Urothelium cell line (cell line): ENCODE measurements around the gene CASTOR2.
"Not testable (repeated sequence)": the region's sequence is repeated elsewhere in the genome, so short reads cannot be mapped to it uniquely, and the experiment has no call there.

ENCODE experiments used
- DNase-seq: peaks from one replicate; pipeline ENCODE4 v3.0.0; 2011; ENCODE audit warnings: low spot score, mixed read lengths
- FAIRE-seq: peaks from 2 replicates; lab custom pipeline; 2011; peaks lifted over from hg19 to GRCh38; lab: Jason Lieb, UNC

The CASTOR2 gene

GRCh38 chr7:74993121-74993520, 28.6 kb downstream of the CASTOR2 start:
- FAIRE-seq (no peak), DNase-seq (no peak)

GRCh38 chr7:74994869-74995543, 30.5 kb downstream of the CASTOR2 start:
- DNase-seq, FAIRE-seq: not testable (repeated sequence)

GRCh38 chr7:74996361-74996760, 31.9 kb downstream of the CASTOR2 start:
- DNase-seq, FAIRE-seq: not testable (repeated sequence)

GRCh38 chr7:74997811-74998210, 33.3 kb downstream of the CASTOR2 start:
- not testable (repeated sequence) for FAIRE-seq, DNase-seq

- FAIRE-seq: not testable (repeated sequence)
These were observed 36.9 kb downstream of the CASTOR2 start for GRCh38 chr7:75001356-75001755.

GRCh38 chr7:75010036-75010435, 45.5 kb downstream of the CASTOR2 start:
- FAIRE-seq (no peak), DNase-seq (no peak)

More at GRCh38 chr7:75001356-75001755, 36.9 kb downstream of the CASTOR2 start:
- DNase-seq: not testable (repeated sequence)

- FAIRE-seq: no peak
These were observed 53.3 kb downstream of the CASTOR2 start for GRCh38 chr7:75017832-75018231.

GRCh38 chr7:75018570-75019364, 54.3 kb downstream of the CASTOR2 start:
- DNase-seq (no peak), FAIRE-seq (no peak)

More at GRCh38 chr7:75017832-75018231, 53.3 kb downstream of the CASTOR2 start:
- no peak for DNase-seq

GRCh38 chr7:75019800-75020199, 55.3 kb downstream of the CASTOR2 start:
- DNase-seq (no peak), FAIRE-seq (no peak)

- FAIRE-seq: no peak
- DNase-seq: no peak
These were observed 60.4 kb downstream of the CASTOR2 start for GRCh38 chr7:75024922-75025321.

- FAIRE-seq (no peak), DNase-seq (no peak)
These were observed 63.8 kb downstream of the CASTOR2 start for GRCh38 chr7:75028299-75028698.

- DNase-seq (no peak), FAIRE-seq (no peak)
These were observed 68.6 kb downstream of the CASTOR2 start for GRCh38 chr7:75033064-75033463.

- DNase-seq (no peak), FAIRE-seq (no peak)
These were observed 69.3 kb downstream of the CASTOR2 start for GRCh38 chr7:75033826-75034225.

- FAIRE-seq (no peak), DNase-seq (no peak)
These were observed 74.0 kb downstream of the CASTOR2 start for GRCh38 chr7:75038508-75038907.

GRCh38 chr7:75039166-75039565, 74.7 kb downstream of the CASTOR2 start:
- FAIRE-seq: no peak
- DNase-seq: no peak

- peak; percentile 72 for FAIRE-seq
- DNase-seq: no peak
These were observed 75.2 kb downstream of the CASTOR2 start for GRCh38 chr7:75039709-75040108.

GRCh38 chr7:75040512-75040911, 76.0 kb downstream of the CASTOR2 start:
- DNase-seq (no peak), FAIRE-seq (no peak)

- FAIRE-seq (no peak), DNase-seq (no peak)
These were observed 77.8 kb downstream of the CASTOR2 start for GRCh38 chr7:75042286-75042685.

GRCh38 chr7:75042831-75043703, 78.6 kb downstream of the CASTOR2 start:
- FAIRE-seq (no peak), DNase-seq (no peak)

GRCh38 chr7:75045881-75046280, 81.4 kb downstream of the CASTOR2 start:
- FAIRE-seq (no peak), DNase-seq (no peak)
